DND-41 (cell line): ENCODE data around the gene COCH.

Experiments
- EZH2 ChIP-seq: IDR thresholded peaks from 3 replicates; pipeline ENCODE4 v1.6.1; 2012; ENCODE audit warnings: borderline replicate concordance, low read depth, mild to moderate bottlenecking, moderate library complexity, low read length, inconsistent platforms; ENCODE audit not compliant: severe bottlenecking
- TF ChIP-seq, protein P1 (sequence below): IDR thresholded peaks from 2 replicates; pipeline ENCODE4 v1.5.1; 2012; ENCODE audit warnings: borderline replicate concordance, low read length, moderate library complexity, mild to moderate bottlenecking; ENCODE audit not compliant: poor library complexity, severe bottlenecking; ENCODE audit errors: extremely low read depth

GRCh38 chr14:30872602-30873001 lies 1.8 kb upstream of the COCH start:
- TF ChIP-seq EZH2, result no peak
- TF ChIP-seq, protein P1, sequence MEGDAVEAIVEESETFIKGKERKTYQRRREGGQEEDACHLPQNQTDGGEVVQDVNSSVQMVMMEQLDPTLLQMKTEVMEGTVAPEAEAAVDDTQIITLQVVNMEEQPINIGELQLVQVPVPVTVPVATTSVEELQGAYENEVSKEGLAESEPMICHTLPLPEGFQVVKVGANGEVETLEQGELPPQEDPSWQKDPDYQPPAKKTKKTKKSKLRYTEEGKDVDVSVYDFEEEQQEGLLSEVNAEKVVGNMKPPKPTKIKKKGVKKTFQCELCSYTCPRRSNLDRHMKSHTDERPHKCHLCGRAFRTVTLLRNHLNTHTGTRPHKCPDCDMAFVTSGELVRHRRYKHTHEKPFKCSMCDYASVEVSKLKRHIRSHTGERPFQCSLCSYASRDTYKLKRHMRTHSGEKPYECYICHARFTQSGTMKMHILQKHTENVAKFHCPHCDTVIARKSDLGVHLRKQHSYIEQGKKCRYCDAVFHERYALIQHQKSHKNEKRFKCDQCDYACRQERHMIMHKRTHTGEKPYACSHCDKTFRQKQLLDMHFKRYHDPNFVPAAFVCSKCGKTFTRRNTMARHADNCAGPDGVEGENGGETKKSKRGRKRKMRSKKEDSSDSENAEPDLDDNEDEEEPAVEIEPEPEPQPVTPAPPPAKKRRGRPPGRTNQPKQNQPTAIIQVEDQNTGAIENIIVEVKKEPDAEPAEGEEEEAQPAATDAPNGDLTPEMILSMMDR, result no peak
